ENCODE measurements around the gene WDR1.

Gene WDR1

DNA sequence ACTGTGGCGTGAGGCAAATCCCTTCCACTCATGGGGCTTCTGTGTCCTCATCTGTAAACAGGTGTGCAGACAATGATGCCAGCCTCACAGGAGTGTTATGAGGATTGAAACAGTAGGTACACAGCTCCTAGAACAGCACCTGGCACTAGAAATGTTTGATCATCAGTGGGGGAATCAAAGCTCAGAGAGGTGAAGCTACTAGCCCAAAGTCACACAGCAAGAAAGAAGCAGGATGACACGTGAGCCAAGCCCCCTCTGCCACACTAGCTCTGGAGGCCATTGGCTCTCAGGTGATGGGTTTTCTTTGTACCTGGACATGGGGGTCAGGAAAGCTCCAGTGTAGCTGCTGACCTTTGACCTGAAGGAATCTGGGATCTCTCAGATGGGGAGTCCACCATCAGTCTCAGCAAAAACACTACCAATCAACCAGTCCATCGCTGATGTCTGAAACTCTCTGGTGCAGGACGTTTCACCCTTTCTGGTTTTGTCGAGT, 81.9 kb downstream of the WDR1 start:
- no peak for TF ChIP-seq EZH2phosphoT487 (IDR thresholded peaks at IDR 0.05; ENCODE audit: borderline replicate concordance, low read length)
- Histone ChIP-seq H3F3A (ENCODE audit: control insufficient read depth, insufficient read depth) (peaks cover 8% of the 10 kb centered on the region; the same call in 1 of the 2 replicates), H3K9me2 (replicated peaks; ENCODE audit: control insufficient read depth, low read length) (no peaks in the 10 kb centered on the region), H3K27ac (ENCODE audit: low read depth, low read length) (peak overlapping the region; percentile 74; the same call in 1 of the 2 replicates), H3K27me3 (ENCODE audit: control insufficient read depth, low read length) (no peaks in the 10 kb centered on the region), H3K4me1 (ENCODE audit: control insufficient read depth, low read length) (peaks cover 42% of the 10 kb centered on the region), H3K9me3 (ENCODE audit: control insufficient read depth, insufficient read depth, low read length) (no peaks in the 10 kb centered on the region), H3K79me2 (ENCODE audit: control insufficient read depth, low read length) (no peaks in the 10 kb centered on the region), H3K4me2 (ENCODE audit: low read length) (no peak overlapping the region), H4K20me1 (ENCODE audit: control insufficient read depth, insufficient read depth, low read depth, low read length) (no peaks in the 10 kb centered on the region), H3K4me3 (ENCODE audit: low read length) (no peak overlapping the region), H3K36me3 (ENCODE audit: control insufficient read depth, low read length) (no peaks in the 10 kb centered on the region)

- no peaks in the 10 kb centered on the region for H3K9me2 ChIP-seq (replicated peaks; ENCODE audit: control insufficient read depth, low read length)
- H3K4me2 ChIP-seq (ENCODE audit: low read length) = peak overlapping the region; percentile 81
These were observed 82.5 kb downstream of the WDR1 start for GRCh38 chr4:10034136-10034535.

DNA sequence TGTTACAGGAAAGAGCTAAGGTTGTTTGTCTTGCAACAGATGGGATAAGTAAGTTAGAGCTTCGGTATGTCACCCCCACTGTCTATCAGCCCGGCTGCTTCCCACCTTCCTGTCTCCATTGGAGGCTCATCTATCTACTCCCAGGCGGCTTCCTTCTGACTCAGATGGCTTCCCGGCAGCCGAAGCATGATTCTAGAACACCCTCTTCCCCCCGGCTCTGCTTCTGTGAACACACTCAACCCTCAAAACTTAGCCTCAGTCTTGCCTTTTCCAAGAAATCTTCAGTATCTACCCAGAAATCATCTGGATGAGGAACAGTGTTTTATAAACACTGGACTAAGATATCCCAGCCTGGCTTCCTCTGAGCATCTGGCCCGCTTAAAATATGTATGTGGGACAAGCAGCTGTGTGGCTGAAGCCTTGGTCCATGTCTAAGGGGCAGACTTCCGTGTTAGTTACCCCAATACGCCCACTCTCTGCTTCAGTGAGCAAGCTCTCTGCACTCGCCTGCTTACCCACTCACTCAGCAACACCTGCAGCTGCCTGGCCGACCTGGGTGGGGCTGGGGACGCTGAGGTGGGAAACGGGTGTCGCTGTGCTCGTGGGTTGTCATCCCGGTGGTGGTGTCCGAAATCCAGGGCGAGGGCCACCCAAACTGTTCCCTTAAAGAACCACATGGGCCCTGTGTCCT, 83.3 kb downstream of the WDR1 start:
- Histone ChIP-seq H3K4me3 (ENCODE audit: low read length) (peak overlapping the region; percentile 48), H3K9me3 (ENCODE audit: control insufficient read depth, insufficient read depth, low read length) (no peaks in the 10 kb centered on the region), H3K9me2 (replicated peaks; ENCODE audit: control insufficient read depth, low read length) (no peaks in the 10 kb centered on the region), H3K36me3 (ENCODE audit: control insufficient read depth, low read length) (no peaks in the 10 kb centered on the region), H3K27ac (ENCODE audit: low read depth, low read length) (peak overlapping the region; percentile 74), H4K20me1 (ENCODE audit: control insufficient read depth, insufficient read depth, low read depth, low read length) (no peaks in the 10 kb centered on the region), H3K27me3 (ENCODE audit: control insufficient read depth, low read length) (no peaks in the 10 kb centered on the region), H3K4me1 (ENCODE audit: control insufficient read depth, low read length) (peaks cover 42% of the 10 kb centered on the region), H3F3A (ENCODE audit: control insufficient read depth, insufficient read depth) (peaks cover 8% of the 10 kb centered on the region; the same call in 1 of the 2 replicates), H3K79me2 (ENCODE audit: control insufficient read depth, low read length) (no peaks in the 10 kb centered on the region), H3K4me2 (ENCODE audit: low read length) (peak overlapping the region; percentile 81)
- no peak for TF ChIP-seq CTCF (IDR thresholded peaks at IDR 0.05; ENCODE audit: low read depth, low read length, poor library complexity, severe bottlenecking)
- no peak for TF ChIP-seq EZH2phosphoT487 (IDR thresholded peaks at IDR 0.05; ENCODE audit: borderline replicate concordance, low read length)

More at GRCh38 chr4:10034136-10034535, 82.5 kb downstream of the WDR1 start:
- peaks cover 42% of the 10 kb centered on the region for H3K4me1 ChIP-seq (ENCODE audit: control insufficient read depth, low read length)
- peak overlapping the region; percentile 48; the same call in 1 of the 2 replicates for H3K4me3 ChIP-seq (ENCODE audit: low read length)
- no peaks in the 10 kb centered on the region for H3K27me3 ChIP-seq (ENCODE audit: control insufficient read depth, low read length)
- no peaks in the 10 kb centered on the region for H3K9me3 ChIP-seq (ENCODE audit: control insufficient read depth, insufficient read depth, low read length)
- H3K27ac ChIP-seq (ENCODE audit: low read depth, low read length) = peak overlapping the region; percentile 74
- H3F3A ChIP-seq (ENCODE audit: control insufficient read depth, insufficient read depth) = peaks cover 8% of the 10 kb centered on the region; the same call in 1 of the 2 replicates
- no peaks in the 10 kb centered on the region for H3K79me2 ChIP-seq (ENCODE audit: control insufficient read depth, low read length)
- no peaks in the 10 kb centered on the region for H3K36me3 ChIP-seq (ENCODE audit: control insufficient read depth, low read length)
- TF ChIP-seq CTCF (IDR thresholded peaks at IDR 0.05; ENCODE audit: low read depth, low read length, poor library complexity, severe bottlenecking) = no peak
- TF ChIP-seq EZH2phosphoT487 (IDR thresholded peaks at IDR 0.05; ENCODE audit: borderline replicate concordance, low read length) = no peak
- H4K20me1 ChIP-seq (ENCODE audit: control insufficient read depth, insufficient read depth, low read depth, low read length) = no peaks in the 10 kb centered on the region

DNA sequence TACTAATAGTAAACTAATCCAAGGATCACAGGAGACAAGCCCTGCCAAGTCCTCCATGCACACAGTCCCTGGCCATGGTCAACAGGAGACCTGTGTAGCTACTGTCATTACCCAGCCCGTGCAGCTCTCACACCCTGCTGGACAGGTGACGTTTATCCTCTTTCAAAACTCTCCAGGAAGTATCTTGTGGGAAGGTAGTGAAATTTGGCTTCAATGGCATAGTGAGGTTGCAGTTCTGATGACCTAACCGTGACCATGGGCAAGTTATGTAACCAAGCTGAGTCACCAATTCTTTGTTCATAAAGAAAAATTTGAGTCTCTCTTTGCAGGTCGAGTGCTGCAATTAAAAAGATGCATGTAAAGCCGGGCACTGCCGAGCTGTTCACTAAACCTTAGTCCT, 84.0 kb downstream of the WDR1 start:
- H3K4me2 ChIP-seq (ENCODE audit: low read length) = peak overlapping the region; percentile 81
- peak overlapping the region; percentile 48 for H3K4me3 ChIP-seq (ENCODE audit: low read length)
- H3K36me3 ChIP-seq (ENCODE audit: control insufficient read depth, low read length) = no peaks in the 10 kb centered on the region
- H3K27me3 ChIP-seq (ENCODE audit: control insufficient read depth, low read length) = no peaks in the 10 kb centered on the region
- TF ChIP-seq EZH2phosphoT487 (IDR thresholded peaks at IDR 0.05; ENCODE audit: borderline replicate concordance, low read length) (no peak), CTCF (IDR thresholded peaks at IDR 0.05; ENCODE audit: low read depth, low read length, poor library complexity, severe bottlenecking) (no peak)
- H3K4me1 ChIP-seq (ENCODE audit: control insufficient read depth, low read length) = peaks cover 42% of the 10 kb centered on the region
- H3K9me2 ChIP-seq (replicated peaks; ENCODE audit: control insufficient read depth, low read length) = no peaks in the 10 kb centered on the region
- no peaks in the 10 kb centered on the region for H4K20me1 ChIP-seq (ENCODE audit: control insufficient read depth, insufficient read depth, low read depth, low read length)
- no peaks in the 10 kb centered on the region for H3K9me3 ChIP-seq (ENCODE audit: control insufficient read depth, insufficient read depth, low read length)
- peak overlapping the region; percentile 74 for H3K27ac ChIP-seq (ENCODE audit: low read depth, low read length)
- H3K79me2 ChIP-seq (ENCODE audit: control insufficient read depth, low read length) = no peaks in the 10 kb centered on the region
- H3F3A ChIP-seq (ENCODE audit: control insufficient read depth, insufficient read depth) = peaks cover 8% of the 10 kb centered on the region; the same call in 1 of the 2 replicates

Measured in DOHH2 (cell line).